DND-41 (cell line): ENCODE data around the gene DLGAP1.
"Not testable (repeated sequence)": the region's sequence is repeated elsewhere in the genome, so short reads cannot be mapped to it uniquely, and the experiment has no call there.

Source experiments
- ATAC-seq: fragments of 200-7000 bp; cut with Tn5 transposase; 3 replicates; pipeline ENCODE4 v1.9.1; 2021; ENCODE audit warnings: low read depth; ENCODE audit not compliant: insufficient read depth
- DNase-seq: peaks from one replicate; pipeline ENCODE4 v3.0.0-alpha.2; 2020
- H2AFZ ChIP-seq: 2 replicates; pipeline ENCODE4 v1.6.0; 2012; ENCODE audit warnings: low read depth, low read length
- H3K27ac ChIP-seq: 2 replicates; pipeline ENCODE4 v1.5.1; 2012; ENCODE audit warnings: low read length, inconsistent platforms
- H3K27me3 ChIP-seq: fragments of 200-600 bp; sonication (generic); 2 replicates; pipeline ENCODE4 v1.6.0; 2012; ENCODE audit warnings: low read length, mild to moderate bottlenecking, inconsistent platforms; ENCODE audit not compliant: insufficient read depth, poor library complexity
- H3K36me3 ChIP-seq: 2 replicates; pipeline ENCODE4 v1.5.1; 2012; ENCODE audit warnings: low read length, inconsistent platforms; ENCODE audit not compliant: insufficient read depth
- H3K4me1 ChIP-seq: 2 replicates; pipeline ENCODE4 v1.5.1; 2012; ENCODE audit warnings: mild to moderate bottlenecking, low read length; ENCODE audit not compliant: insufficient read depth
- H3K4me2 ChIP-seq: 2 replicates; pipeline ENCODE4 v1.6.0; 2012; ENCODE audit warnings: mild to moderate bottlenecking, moderate library complexity, low read length, inconsistent platforms; ENCODE audit not compliant: insufficient read depth
- H3K4me3 ChIP-seq, 2 experiments: fragments of 200-600 bp in 1 of 2; shearing (Covaris generic) in 1 of 2; 2 replicates each; pipeline ENCODE4 v1.5.1; 2012 to 2016; ENCODE audit warnings: inconsistent platforms in 2 of 2, low read length in 2 of 2, mild to moderate bottlenecking in 2 of 2, low read depth in 1 of 2, moderate library complexity in 1 of 2
- H3K79me2 ChIP-seq: 2 replicates; pipeline ENCODE4 v1.6.0; 2012; ENCODE audit warnings: low read length, inconsistent platforms; ENCODE audit not compliant: insufficient read depth
- H3K9ac ChIP-seq: 2 replicates; pipeline ENCODE4 v1.6.0; 2012; ENCODE audit warnings: low read depth, mild to moderate bottlenecking, inconsistent platforms, low read length, moderate library complexity
- H3K9me3 ChIP-seq: 2 replicates; pipeline ENCODE4 v1.5.1; 2012; ENCODE audit warnings: low read length, moderate library complexity, mild to moderate bottlenecking, inconsistent platforms; ENCODE audit not compliant: insufficient read depth, severe bottlenecking
- H4K20me1 ChIP-seq: 2 replicates; pipeline ENCODE4 v1.6.0; 2012; ENCODE audit warnings: low read length; ENCODE audit not compliant: insufficient read depth
- EZH2 ChIP-seq: IDR thresholded peaks from 3 replicates; pipeline ENCODE4 v1.6.1; 2012; ENCODE audit warnings: borderline replicate concordance, low read depth, mild to moderate bottlenecking, moderate library complexity, low read length, inconsistent platforms; ENCODE audit not compliant: severe bottlenecking
- TF ChIP-seq, protein P1 (sequence below): IDR thresholded peaks from 2 replicates; pipeline ENCODE4 v1.5.1; 2012; ENCODE audit warnings: borderline replicate concordance, low read length, moderate library complexity, mild to moderate bottlenecking; ENCODE audit not compliant: poor library complexity, severe bottlenecking; ENCODE audit errors: extremely low read depth

DLGAP1 gene

DNA sequence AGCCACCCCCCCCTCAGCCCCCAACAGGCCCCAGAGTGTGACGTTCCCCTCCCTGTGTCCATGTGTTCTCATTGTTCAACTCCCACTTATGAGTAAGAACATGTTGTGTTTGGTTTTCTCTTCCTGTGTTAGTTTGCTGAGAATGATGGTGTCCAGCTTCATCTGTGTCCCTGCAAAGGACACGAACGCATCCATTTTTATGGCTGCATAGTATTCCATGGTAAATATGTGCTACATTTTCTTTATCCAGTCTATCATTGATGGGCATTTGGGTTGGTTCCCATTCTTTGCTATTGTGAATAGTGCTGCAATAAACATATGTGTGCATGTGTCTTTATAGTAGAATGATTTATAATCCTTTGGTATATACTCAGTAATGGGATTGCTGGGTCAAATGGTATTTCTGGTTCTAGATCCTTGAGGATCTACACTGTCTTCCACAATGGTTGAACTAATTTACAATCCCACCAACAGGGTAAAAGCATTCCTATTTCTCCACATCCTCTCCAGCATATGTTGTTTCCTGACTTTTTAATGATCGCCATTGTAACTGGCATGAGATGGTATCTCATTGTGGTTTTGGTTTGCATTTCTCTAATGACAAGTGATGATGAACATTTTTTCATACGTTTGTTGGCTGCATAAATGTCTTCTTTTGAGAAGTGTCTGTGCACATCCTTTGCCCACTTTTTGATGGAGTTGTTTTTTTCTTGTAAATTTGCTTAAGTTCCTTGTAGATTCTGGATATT is 760.9 kb downstream of the DLGAP1 start:
- H3K4me1 ChIP-seq, H3K27ac ChIP-seq, H3K4me2 ChIP-seq, H2AFZ ChIP-seq, H4K20me1 ChIP-seq, H3K9me3 ChIP-seq, H3K79me2 ChIP-seq, H3K36me3 ChIP-seq, H3K27me3 ChIP-seq, ATAC-seq, DNase-seq, H3K4me3 ChIP-seq, H3K9ac ChIP-seq: not testable (repeated sequence)

DNA sequence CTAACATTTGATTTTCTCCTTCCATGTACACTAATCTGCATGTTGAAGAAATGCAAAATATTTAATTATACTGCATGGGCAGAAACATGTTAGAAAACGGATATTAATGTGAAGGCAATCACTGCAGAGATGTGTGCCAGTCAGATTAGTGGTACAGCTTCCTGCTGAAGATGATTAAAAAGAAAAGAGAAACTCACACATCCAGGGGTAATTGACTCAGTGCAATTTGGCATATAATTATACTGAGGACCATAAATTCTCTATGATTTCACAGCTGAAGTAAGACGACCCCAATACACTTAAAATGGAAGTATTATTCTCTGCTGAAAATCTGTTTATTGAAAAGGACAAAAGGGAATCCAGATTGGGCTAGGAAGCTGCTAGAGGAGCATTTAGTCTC is 761.7 kb downstream of the DLGAP1 start:
- H3K9ac ChIP-seq, result no peak overlapping the region
- H3K4me1 ChIP-seq, result no peaks in the 10 kb centered on the region
- no peaks in the 10 kb centered on the region for H3K27me3 ChIP-seq
- DNase-seq (no peak), ATAC-seq (no peak)
- H3K4me3 ChIP-seq, result no peak overlapping the region
- H3K36me3 ChIP-seq, result no peaks in the 10 kb centered on the region
- H3K9me3 ChIP-seq, result no peaks in the 10 kb centered on the region
- H4K20me1 ChIP-seq, result no peaks in the 10 kb centered on the region
- no peak overlapping the region for H2AFZ ChIP-seq
- H3K27ac ChIP-seq, result no peak overlapping the region
- no peaks in the 10 kb centered on the region for H3K79me2 ChIP-seq
- no peak overlapping the region for H3K4me2 ChIP-seq
- TF ChIP-seq, protein P1, sequence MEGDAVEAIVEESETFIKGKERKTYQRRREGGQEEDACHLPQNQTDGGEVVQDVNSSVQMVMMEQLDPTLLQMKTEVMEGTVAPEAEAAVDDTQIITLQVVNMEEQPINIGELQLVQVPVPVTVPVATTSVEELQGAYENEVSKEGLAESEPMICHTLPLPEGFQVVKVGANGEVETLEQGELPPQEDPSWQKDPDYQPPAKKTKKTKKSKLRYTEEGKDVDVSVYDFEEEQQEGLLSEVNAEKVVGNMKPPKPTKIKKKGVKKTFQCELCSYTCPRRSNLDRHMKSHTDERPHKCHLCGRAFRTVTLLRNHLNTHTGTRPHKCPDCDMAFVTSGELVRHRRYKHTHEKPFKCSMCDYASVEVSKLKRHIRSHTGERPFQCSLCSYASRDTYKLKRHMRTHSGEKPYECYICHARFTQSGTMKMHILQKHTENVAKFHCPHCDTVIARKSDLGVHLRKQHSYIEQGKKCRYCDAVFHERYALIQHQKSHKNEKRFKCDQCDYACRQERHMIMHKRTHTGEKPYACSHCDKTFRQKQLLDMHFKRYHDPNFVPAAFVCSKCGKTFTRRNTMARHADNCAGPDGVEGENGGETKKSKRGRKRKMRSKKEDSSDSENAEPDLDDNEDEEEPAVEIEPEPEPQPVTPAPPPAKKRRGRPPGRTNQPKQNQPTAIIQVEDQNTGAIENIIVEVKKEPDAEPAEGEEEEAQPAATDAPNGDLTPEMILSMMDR, result no peak

DNA sequence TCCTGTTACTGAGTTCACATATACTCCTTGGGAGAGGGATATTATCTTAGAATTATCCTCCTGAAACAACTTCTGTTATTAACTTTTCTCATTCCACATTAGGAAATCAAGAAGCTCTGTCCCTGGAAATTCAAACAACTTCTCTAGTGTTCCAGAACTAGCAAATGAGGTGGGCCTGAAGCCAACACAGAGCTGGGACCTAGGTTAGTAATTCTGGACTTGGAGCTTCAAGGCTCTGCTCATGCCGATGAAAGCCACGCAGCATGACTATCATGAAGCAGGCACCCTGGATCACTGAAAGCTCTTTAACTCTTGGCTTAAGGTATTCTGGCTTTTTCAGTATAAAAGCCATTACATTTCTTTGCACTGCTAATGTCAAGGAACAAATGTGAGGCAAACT is 762.4 kb downstream of the DLGAP1 start:
- no peaks in the 10 kb centered on the region for H3K79me2 ChIP-seq
- no peak overlapping the region for H3K9ac ChIP-seq
- H3K4me1 ChIP-seq, result no peaks in the 10 kb centered on the region
- DNase-seq, result no peak
- no peak overlapping the region for H3K4me3 ChIP-seq
- ATAC-seq, result no peak
- no peaks in the 10 kb centered on the region for H3K9me3 ChIP-seq
- no peak overlapping the region for H2AFZ ChIP-seq
- H3K36me3 ChIP-seq, result no peaks in the 10 kb centered on the region
- no peaks in the 10 kb centered on the region for H3K27me3 ChIP-seq
- no peak for TF ChIP-seq EZH2
- TF ChIP-seq, protein P1, result no peak
- no peaks in the 10 kb centered on the region for H4K20me1 ChIP-seq
- no peak overlapping the region for H3K27ac ChIP-seq
- no peak overlapping the region for H3K4me2 ChIP-seq

DNA sequence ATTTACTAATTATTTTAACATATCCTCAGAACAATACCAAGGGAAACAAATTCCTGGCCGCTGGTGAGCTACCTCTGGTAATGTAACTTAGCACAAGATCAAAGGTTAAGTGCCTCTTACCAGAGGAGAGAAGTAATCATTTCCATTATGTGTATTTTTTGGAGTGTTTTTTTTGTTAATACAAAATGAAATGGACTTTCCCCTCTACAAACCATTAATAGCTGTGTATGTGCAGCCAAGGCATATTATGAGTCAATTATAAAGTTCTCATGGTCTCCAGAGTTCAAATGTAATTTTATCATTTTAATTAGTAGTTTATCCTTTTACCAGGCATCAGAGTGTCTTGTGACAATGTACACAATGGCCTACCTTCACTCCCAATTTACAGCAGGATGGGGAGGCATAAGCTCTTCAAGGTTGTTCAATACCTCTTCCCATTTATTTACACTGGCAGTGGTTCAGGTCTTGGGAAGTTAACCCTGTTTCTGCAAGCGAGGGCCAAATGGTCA is 762.9 kb downstream of the DLGAP1 start:
- no peaks in the 10 kb centered on the region for H3K27me3 ChIP-seq
- H3K4me2 ChIP-seq, result no peak overlapping the region
- TF ChIP-seq, protein P1, result no peak
- no peak for TF ChIP-seq EZH2
- H3K4me1 ChIP-seq, result no peaks in the 10 kb centered on the region
- DNase-seq, result no peak
- no peaks in the 10 kb centered on the region for H4K20me1 ChIP-seq
- no peaks in the 10 kb centered on the region for H3K9me3 ChIP-seq
- no peak overlapping the region for H2AFZ ChIP-seq
- H3K79me2 ChIP-seq, result no peaks in the 10 kb centered on the region
- H3K4me3 ChIP-seq, result no peak overlapping the region
- H3K36me3 ChIP-seq, result no peaks in the 10 kb centered on the region
- H3K27ac ChIP-seq, result no peak overlapping the region
- no peak for ATAC-seq
- no peak overlapping the region for H3K9ac ChIP-seq
